DMS 273 (cell line): ENCODE measurements around the gene SH2D4B.

Source experiments
- DNase-seq: peaks from one replicate; lab custom pipeline; 2025; ENCODE audit not compliant: unreplicated experiment; lab: John Stamatoyannopoulos, UW

The SH2D4B gene

GRCh38 chr10:80630324-80630723, 92.6 kb downstream of the SH2D4B start:
- no peak for DNase-seq

- no peak for DNase-seq
Measured at GRCh38 chr10:80632742-80633141, 95.0 kb downstream of the SH2D4B start.

DNA sequence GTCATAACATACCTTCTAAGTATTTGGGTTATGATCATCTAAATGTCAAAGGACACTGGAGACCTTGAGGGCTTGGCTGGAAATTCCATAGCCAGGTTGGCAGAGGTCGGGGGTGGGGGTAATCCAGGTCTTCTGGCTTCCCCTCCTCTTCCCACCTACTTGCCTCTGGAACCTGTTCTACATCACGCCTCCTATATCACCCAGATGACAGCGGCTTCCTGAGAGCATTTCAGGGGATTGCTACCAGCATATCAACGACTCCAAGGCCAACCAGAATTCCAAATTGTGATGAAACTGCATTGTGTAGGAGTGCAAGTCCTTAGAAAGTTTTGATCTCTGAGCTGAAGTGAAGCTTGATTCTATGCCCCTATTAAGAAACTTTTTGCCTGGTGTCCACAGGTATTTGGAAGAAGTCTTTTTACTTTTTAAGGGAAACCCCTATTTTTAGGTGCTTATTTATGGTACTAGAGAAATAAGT, 95.7 kb downstream of the SH2D4B start:
- no peak for DNase-seq

- no peak for DNase-seq
Measured at GRCh38 chr10:80633910-80634309, 96.2 kb downstream of the SH2D4B start.

- no peak for DNase-seq
Measured at GRCh38 chr10:80642661-80643060, 105.0 kb downstream of the SH2D4B start.

GRCh38 chr10:80646366-80646765, 108.7 kb downstream of the SH2D4B start:
- no peak for DNase-seq

GRCh38 chr10:80647173-80647833, 109.6 kb downstream of the SH2D4B start:
- DNase-seq = no peak

- DNase-seq = no peak
Measured at GRCh38 chr10:80648106-80648505, 110.4 kb downstream of the SH2D4B start.

DNA sequence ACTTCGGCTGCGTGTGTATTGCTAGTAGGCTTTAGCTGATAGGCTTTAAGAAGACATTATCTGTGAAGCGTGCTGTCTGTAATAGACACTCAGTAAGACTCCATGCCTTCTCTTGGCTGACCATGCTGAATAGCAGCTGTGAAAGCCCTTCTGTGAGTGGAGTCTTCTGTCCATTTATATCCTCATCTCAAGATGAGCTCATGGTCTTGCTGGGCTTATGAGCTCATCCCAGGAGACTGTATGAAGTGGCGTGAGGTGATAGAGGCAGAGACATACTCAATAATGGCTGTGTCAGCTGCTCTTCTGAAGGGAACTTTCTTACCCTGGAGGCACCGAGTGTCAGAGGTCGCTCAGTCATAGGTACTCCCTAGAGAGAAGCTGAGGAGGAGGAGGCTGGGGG, 111.5 kb downstream of the SH2D4B start:
- DNase-seq = no peak

- no peak for DNase-seq
Measured at GRCh38 chr10:80655898-80656297, 118.2 kb downstream of the SH2D4B start.

- no peak for DNase-seq
Measured at GRCh38 chr10:80658068-80658467, 120.4 kb downstream of the SH2D4B start.

DNA sequence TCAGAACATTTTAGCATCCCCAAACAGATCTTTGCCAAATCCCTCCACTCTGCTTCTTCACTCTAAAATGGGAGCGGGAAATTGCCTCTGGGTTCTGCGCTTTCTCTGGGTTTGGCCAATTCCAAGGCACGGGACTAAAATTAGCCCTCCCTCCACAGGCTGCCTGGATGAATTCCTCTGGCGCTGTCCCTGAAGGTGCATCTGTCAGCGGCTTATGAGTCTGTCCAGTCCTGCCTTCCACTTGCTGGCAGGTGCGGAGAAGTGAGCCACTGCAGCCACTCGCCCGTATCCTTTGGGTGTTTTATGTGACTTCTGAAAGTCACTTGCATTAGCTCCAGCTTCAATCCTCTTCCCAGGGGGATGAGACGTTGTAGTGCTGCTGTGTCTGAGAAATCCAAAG, 121.6 kb downstream of the SH2D4B start:
- DNase-seq = no peak

DNA sequence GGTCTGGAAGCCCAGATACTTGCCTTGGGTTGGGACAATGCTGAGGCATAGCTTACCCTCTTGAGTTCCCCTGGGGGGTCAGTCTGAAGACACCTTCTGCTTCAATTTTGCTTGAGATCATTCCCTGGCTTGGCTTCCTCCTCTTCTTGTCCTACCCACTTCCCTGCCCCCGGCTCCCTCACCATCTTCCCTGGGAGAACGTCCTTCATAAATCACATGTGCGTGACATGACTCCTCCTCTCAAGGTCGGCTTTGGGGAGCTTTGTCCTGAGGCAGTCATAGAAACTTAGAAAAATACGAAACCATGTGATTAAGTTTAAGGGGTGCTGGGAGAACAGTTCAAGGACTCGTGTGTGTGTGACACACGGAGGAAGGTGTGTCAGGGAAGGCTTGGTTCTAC, 122.6 kb downstream of the SH2D4B start:
- DNase-seq = no peak

- DNase-seq = no peak
Measured at GRCh38 chr10:80660736-80661135, 123.0 kb downstream of the SH2D4B start.

DNA sequence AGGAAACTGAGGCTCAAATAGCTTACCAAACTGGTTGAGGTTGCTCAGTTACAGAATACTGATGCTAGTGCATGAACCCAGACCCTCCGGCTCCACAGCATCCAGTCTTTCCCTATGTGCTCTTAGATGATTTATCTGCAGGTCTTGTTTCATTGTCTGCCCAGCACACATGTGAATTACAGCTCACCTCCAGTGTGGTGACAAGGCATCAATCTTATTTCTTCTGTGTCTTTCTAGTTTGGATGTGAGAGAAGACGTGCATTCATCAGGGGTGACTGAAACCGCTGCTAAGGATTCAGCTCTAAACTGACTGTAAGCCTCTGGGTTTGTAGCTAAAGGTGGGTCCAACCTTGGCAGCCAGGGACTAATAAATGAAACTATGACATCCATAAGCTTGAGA, 123.8 kb downstream of the SH2D4B start:
- no peak for DNase-seq

GRCh38 chr10:80662429-80663261, 124.9 kb downstream of the SH2D4B start:
- peak; percentile 86 for DNase-seq

DNA sequence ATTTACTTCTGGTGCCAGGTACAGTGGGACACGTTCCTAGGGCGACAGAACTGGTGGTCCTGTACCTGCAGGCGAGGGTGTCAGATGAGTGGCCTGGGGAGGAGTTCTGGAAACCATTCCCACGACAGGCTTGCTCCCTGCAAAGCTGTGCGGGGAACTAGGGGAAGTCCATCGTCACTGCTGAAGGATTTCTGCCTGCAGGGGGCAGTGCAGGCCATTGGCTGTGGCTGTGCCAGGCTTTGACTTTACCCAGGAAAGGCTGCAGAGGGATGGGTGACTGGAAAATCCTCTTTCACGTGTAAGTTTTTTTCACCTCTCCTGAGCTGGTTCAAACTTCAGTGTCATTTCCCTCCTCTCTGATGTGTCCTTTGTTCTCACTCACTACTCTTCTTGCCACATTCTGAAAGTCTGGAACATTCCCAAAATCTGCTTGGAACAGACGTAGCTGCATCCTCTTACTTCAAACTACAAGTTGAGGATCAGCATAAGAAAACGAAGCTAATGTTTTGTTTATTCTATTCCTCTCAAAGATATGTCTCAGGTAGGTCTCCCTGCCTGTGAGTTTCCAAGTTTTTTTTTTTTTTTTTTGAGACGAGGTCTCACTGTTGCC, 126.5 kb downstream of the SH2D4B start:
- peak; percentile 87 for DNase-seq

DNA sequence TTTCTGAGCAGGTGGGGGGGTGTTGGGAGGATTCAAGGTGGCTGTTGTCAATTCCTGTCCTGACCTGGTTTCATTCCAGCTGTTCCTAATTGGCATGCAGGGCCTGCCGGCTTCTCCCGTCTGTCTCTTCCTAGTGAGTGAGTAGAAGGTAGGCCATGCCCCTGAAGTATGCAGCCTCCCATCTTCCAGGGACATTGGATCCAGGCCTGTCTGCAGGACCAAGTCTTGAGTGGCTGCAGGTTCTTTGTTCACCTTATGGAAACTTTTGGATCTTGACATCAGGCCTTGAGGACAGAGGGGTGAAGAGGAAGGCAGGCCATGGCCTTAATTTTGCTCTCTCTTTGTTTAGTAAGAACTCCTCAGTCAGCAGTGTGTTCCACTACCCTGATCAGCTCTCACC, 131.8 kb downstream of the SH2D4B start:
- no peak for DNase-seq

- no peak for DNase-seq
Measured at GRCh38 chr10:80670774-80671173, 133.1 kb downstream of the SH2D4B start.

DNA sequence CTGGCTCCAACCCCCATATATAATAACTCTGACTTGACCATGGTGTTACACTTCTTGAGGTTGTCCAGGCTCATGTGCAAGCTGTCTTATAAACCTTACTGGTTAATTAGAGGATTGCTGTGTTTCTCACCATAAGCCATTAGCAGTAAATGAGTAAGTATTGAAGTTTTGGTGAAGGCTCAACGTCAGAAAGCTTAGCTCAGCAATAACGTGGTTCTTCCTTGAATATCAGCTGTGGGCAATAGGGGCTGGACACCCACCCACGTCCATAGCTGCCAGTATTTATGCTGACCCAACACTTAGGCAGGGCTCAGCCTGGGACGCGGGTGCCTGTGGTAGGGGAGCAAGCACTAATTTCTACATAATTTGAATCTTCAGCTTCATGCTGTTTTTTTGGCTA, 134.1 kb downstream of the SH2D4B start:
- DNase-seq = no peak

GRCh38 chr10:80672613-80673012, 134.9 kb downstream of the SH2D4B start:
- no peak for DNase-seq

DNA sequence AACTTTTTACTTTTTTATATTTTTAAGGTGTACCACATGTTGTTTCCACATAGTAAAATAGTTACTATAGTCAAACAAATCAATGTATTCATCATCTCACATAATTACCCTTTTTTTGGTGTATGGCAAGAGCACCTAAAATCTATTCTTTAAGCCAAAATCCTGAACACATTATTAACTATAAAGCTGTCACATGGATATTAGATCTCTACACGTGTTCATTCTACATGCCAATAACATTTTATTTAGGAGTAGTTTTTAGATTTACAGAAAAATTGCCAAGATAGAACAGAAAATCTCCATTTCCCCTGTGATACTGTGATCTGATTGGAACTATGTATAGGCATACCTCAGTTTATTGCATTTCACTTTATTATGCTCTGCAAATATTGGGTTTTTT, 137.1 kb downstream of the SH2D4B start:
- DNase-seq = no peak
